Epidermal melanocyte (primary cell): Measurements from ENCODE around the gene CEP44.

Source experiments
- DNase-seq: peaks from one replicate; pipeline ENCODE4 v3.0.0; 2011; ENCODE audit warnings: low spot score; ENCODE audit not compliant: insufficient read length

CEP44 gene

GRCh38 chr4:174381440-174381800 lies 97.7 kb downstream of the CEP44 start:
- DNase-seq = no peak
